Panc1 (cell line): Measurements from ENCODE around the gene CTSA. TPM values are rescaled to one million over a fixed set of nuclear protein-coding genes. Genes with fewer than 3 reads are reported as not detected.

Source experiments
- ATAC-seq: fragments of 200-7000 bp; cut with Tn5 transposase; 2 replicates; pipeline ENCODE4 v1.9.1; 2020; ENCODE audit warnings: mild to moderate bottlenecking, moderate library complexity
- BruUV-seq: library from RNA; stranded (reverse); fragments of 400-500 nt; replicated peaks from 2 replicates; lab custom pipeline; 2021; lab: Mats Ljungman, UMichigan
- CTCF ChIA-PET: fragments of 300-600 bp; sonication (Branson Sonifier 250); formaldehyde crosslinking; loops from one replicate; lab custom pipeline; 2022; ENCODE audit warnings: antibody characterized with exemption; lab: Charles Lee
- POLR2A ChIA-PET: fragments of 300-600 bp; sonication (Branson Sonifier 250); formaldehyde crosslinking; loops from one replicate; lab custom pipeline; 2022; ENCODE audit warnings: antibody characterized with exemption; lab: Charles Lee
- DNase-seq: peaks from one replicate; pipeline ENCODE4 v3.0.0-alpha.2; 2010; ENCODE audit warnings: low read depth, low spot score
- H3K27ac ChIP-seq: 2 replicates; pipeline ENCODE4 v1.5.1; 2011; ENCODE audit warnings: mild to moderate bottlenecking, low read length, inconsistent platforms
- H3K27me3 ChIP-seq: fragments of 200-500 bp; sonication (Bioruptor generic); 2 replicates; pipeline ENCODE4 v1.6.0; 2014; ENCODE audit warnings: low read length, inconsistent platforms; ENCODE audit not compliant: control insufficient read depth, insufficient read depth
- H3K36me3 ChIP-seq: fragments of 200-500 bp; sonication (Bioruptor generic); 2 replicates; pipeline ENCODE4 v1.5.1; 2014; ENCODE audit warnings: inconsistent platforms, mild to moderate bottlenecking, low read length, moderate library complexity; ENCODE audit not compliant: control insufficient read depth, insufficient read depth
- H3K4me1 ChIP-seq: 2 replicates; pipeline ENCODE4 v1.5.1; 2011; ENCODE audit warnings: inconsistent platforms, mild to moderate bottlenecking, low read length, moderate library complexity; ENCODE audit not compliant: control insufficient read depth, insufficient read depth
- H3K4me3 ChIP-seq, 2 experiments: 2 replicates each; pipeline ENCODE4 v1.5.1; 2011 to 2012; ENCODE audit warnings: low read depth in 2 of 2, low read length in 2 of 2, mild to moderate bottlenecking in 2 of 2, inconsistent platforms in 1 of 2, moderate library complexity in 1 of 2
- H3K9me3 ChIP-seq: fragments of 200-500 bp; sonication (Bioruptor generic); 2 replicates; pipeline ENCODE4 v1.5.1; 2014; ENCODE audit warnings: low read depth, mild to moderate bottlenecking, inconsistent platforms, low read length, moderate library complexity; ENCODE audit not compliant: control insufficient read depth, insufficient read depth
- CTCF ChIP-seq: fragments of 450-650 bp; IDR thresholded peaks from 2 replicates; pipeline ENCODE4 v1.5.1; 2017; ENCODE audit warnings: mild to moderate bottlenecking
- POLR2AphosphoS5 ChIP-seq: IDR thresholded peaks from 2 replicates; pipeline ENCODE4 v1.6.1; 2012; ENCODE audit warnings: mild to moderate bottlenecking, low read depth, low read length, moderate library complexity
- REST ChIP-seq, 2 experiments: IDR thresholded peaks; 2 replicates each; pipeline ENCODE4 v1.6.1; 2011 to 2012; ENCODE audit warnings: low read depth in 2 of 2, control low read depth in 1 of 2, low read length in 1 of 2, mild to moderate bottlenecking in 1 of 2, moderate library complexity in 1 of 2; ENCODE audit not compliant: insufficient read depth in 1 of 2
- SIN3A ChIP-seq: IDR thresholded peaks from 2 replicates; pipeline ENCODE4 v1.6.1; 2012; ENCODE audit warnings: low read depth, mild to moderate bottlenecking, low read length, moderate library complexity, borderline replicate concordance; ENCODE audit not compliant: insufficient read depth
- TCF7L2 ChIP-seq: IDR thresholded peaks from 2 replicates; pipeline ENCODE4 v1.6.1; 2011; ENCODE audit warnings: mild to moderate bottlenecking, low read depth, low read length, inconsistent platforms
- in situ Hi-C: cut with HindIII; loops from 2 replicates; pipeline ENCODE4 v1.10.0; 2016; ENCODE audit warnings: low sequenced_read_pairs, low pct_unique_long_range_greater_than_20kb
- intact Hi-C: fragments of 100-400 bp; cut with micrococcal nuclease; formaldehyde crosslinking; loops from one replicate; pipeline ENCODE4 v1.10.0; 2022; ENCODE audit not compliant: unreplicated experiment
- total RNA-seq: library from RNA; stranded (reverse); gene quantifications from one replicate; pipeline ENCODE4 v1.2.1, GENCODE V29; 2021; ENCODE audit not compliant: unreplicated experiment

Gene CTSA
- total RNA-seq, 1 experiment from 2014 or later: 232 TPM

GRCh38 chr20:45920462-45921336 lies 29.6 kb downstream of the CTSA start:
- H3K4me1 ChIP-seq: no peaks in the 10 kb centered on the region
- POLR2A ChIA-PET: interaction anchor here (0.5 kb wide), 1 partner anchor 14 kb away, joined by 14 read pairs; no protein-coding TSS in a partner anchor
- CTCF ChIA-PET: no interaction called here
- intact Hi-C loops: no loop called here
- TF ChIP-seq CTCF: no peak
- no peak for TF ChIP-seq REST (IDR thresholded peaks at IDR 0.05; ENCODE audit: insufficient read depth in 1 of 2, low read depth in 2 of 2, low read length in 1 of 2)
- TF ChIP-seq TCF7L2: no peak
- no peak for TF ChIP-seq SIN3A
- no peak for DNase-seq
- H3K36me3 ChIP-seq: no peaks in the 10 kb centered on the region
- H3K4me3 ChIP-seq: no peak overlapping the region
- H3K27me3 ChIP-seq: no peaks in the 10 kb centered on the region
- H3K27ac ChIP-seq: no peak overlapping the region
- no peak for ATAC-seq
- BruUV-seq: no TSS peak
- no peaks in the 10 kb centered on the region for H3K9me3 ChIP-seq
- in situ Hi-C loops: no loop called here

- BruUV-seq: no TSS peak
- in situ Hi-C loops: no loop called here
- no peak overlapping the region for H3K4me3 ChIP-seq
Measured at GRCh38 chr20:45921337-45922189, 30.4 kb downstream of the CTSA start.

More at GRCh38 chr20:45921337-45922189, 30.4 kb downstream of the CTSA start:
- POLR2A ChIA-PET: interaction anchor here (0.5 kb wide), 1 partner anchor 14 kb away, joined by 14 read pairs; no protein-coding TSS in a partner anchor
- Histone ChIP-seq H3K27me3 (no peaks in the 10 kb centered on the region), H3K4me1 (no peaks in the 10 kb centered on the region), H3K9me3 (no peaks in the 10 kb centered on the region), H3K27ac (no peak overlapping the region), H3K36me3 (no peaks in the 10 kb centered on the region)
- TF ChIP-seq SIN3A: no peak
- TF ChIP-seq POLR2AphosphoS5: no peak
- no peak for TF ChIP-seq TCF7L2
- TF ChIP-seq REST (IDR thresholded peaks at IDR 0.05; ENCODE audit: insufficient read depth in 1 of 2, low read depth in 2 of 2, low read length in 1 of 2): no peak
- no peak for TF ChIP-seq CTCF
- no peak for ATAC-seq
- DNase-seq: no peak
- intact Hi-C loops: no loop called here
- CTCF ChIA-PET: no interaction called here
